ENCODE data around the gene GMNC.
A peak's percentile ranks its signal among the peaks of the same experiment; 100 is the strongest.

Gene GMNC, protein sequence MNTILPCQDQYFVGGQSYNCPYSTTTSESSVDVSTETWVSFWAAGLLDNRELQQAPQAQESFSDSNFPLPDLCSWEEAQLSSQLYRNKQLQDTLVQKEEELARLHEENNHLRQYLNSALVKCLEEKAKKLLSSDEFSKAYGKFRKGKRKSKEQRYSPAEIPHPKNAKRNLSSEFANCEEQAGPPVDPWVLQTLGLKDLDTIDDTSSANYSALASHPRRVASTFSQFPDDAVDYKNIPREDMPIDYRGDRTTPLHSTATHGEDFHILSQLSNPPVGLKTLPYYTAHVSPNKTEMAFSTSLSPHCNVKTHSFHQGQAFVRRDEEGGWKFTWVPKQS

DNA sequence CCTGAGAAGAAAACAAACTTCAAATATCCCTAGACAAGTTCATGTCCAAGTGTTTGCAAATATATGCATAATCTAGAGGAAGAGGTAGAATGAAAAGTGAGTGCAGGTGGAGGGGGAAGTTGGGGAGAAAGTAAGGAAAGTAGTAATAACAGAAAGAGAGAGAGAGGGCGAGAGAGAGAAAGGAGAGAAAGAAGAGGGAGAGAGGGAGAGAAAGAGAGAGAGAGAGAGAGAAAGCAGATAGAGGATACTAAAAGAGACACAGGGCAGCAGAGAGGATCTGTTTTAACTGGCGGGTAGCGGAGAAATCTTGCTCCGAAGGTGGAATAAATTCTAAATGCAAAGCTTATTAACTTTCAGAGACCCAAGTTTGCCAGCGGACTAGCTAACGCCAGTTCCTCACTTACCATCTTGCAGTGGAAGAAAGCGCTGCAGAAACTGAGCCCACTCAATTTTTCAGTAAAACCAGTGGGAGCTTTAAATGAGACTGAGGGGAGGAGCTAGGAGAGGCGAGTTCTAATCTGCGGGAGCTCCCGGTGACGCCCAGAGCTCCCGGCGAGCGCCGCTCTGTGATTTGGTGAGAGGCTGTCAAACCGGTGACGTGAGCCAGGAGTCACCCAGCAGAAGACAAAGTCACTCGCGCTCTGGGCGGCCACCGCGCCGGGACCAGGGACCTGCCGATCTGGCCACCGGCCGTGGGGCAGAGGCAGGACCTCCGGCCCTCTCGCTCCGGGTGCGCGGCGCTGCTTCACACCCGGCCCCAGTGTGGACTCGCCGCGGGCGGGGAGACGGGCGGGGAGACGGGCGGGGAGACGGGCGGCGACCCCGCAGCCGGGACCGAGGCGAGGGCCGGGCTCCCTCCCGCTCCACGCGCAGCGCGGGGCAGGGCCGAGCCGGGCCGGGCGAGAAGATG, at the start of gene GMNC:
Gene GMNC (minus strand): TSS at position 486 of the 910 bp plus-strand sequence. CDS start 79 bp downstream, at position 407.
- TF ChIP-seq, protein P1, sequence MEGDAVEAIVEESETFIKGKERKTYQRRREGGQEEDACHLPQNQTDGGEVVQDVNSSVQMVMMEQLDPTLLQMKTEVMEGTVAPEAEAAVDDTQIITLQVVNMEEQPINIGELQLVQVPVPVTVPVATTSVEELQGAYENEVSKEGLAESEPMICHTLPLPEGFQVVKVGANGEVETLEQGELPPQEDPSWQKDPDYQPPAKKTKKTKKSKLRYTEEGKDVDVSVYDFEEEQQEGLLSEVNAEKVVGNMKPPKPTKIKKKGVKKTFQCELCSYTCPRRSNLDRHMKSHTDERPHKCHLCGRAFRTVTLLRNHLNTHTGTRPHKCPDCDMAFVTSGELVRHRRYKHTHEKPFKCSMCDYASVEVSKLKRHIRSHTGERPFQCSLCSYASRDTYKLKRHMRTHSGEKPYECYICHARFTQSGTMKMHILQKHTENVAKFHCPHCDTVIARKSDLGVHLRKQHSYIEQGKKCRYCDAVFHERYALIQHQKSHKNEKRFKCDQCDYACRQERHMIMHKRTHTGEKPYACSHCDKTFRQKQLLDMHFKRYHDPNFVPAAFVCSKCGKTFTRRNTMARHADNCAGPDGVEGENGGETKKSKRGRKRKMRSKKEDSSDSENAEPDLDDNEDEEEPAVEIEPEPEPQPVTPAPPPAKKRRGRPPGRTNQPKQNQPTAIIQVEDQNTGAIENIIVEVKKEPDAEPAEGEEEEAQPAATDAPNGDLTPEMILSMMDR (IDR thresholded peaks at IDR 0.05; ENCODE audit: low read length, missing control alignments): no peak
- H3K4me3 ChIP-seq (replicated peaks; ENCODE audit: low read depth, low read length): peak within 1 kb of the TSS; percentile 62
- peak; percentile 70 for DNase-seq (ENCODE audit: low read depth)

DNA sequence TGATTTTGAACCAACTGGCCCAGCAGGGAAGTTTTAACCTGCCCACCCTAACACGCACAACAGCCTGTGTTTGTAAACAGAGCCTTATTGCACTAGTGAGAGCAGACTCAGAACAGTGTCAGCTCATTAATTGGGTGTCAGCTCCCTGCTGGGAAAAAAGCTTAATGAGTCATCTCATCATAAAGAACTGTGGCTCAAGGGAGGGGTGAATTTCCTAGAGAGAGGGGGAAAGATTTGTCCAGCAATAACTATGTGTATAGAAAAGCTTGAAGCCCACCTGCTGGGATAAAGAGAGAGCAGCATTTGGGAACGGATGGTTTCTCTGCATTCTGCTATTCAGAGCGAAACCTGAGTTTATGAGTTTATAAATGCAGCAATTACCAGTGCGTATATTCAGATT, 48.9 kb upstream of the GMNC start:
- TF ChIP-seq, protein P1 (IDR thresholded peaks at IDR 0.05; ENCODE audit: low read length, missing control alignments): no peak
- DNase-seq (ENCODE audit: low read depth): no peak
- no peak overlapping the region for H3K4me3 ChIP-seq (replicated peaks; ENCODE audit: low read depth, low read length)

DNA sequence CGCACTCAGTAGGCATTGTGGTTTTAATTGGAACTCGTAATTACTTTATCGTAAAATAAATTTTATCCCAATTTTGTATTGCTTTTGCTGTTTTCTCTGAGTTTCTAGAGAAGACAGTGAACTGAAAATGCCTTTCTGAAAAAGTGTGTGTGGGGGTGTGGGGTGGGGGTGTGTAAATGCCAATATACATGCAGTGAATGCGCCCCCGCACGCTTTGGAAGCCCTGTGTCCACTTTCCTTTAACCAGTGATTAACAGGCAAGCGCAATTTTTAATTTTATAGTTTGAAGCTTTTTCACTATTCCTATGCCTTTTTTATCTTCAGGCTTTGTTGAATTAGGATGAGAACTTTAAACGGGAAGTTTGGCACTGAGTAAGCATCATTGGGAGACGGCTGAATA, 47.4 kb upstream of the GMNC start:
- no peak overlapping the region for H3K4me3 ChIP-seq (replicated peaks; ENCODE audit: low read depth, low read length)
- TF ChIP-seq, protein P1 (IDR thresholded peaks at IDR 0.05; ENCODE audit: low read length, missing control alignments): no peak
- no peak for DNase-seq (ENCODE audit: low read depth)

DNA sequence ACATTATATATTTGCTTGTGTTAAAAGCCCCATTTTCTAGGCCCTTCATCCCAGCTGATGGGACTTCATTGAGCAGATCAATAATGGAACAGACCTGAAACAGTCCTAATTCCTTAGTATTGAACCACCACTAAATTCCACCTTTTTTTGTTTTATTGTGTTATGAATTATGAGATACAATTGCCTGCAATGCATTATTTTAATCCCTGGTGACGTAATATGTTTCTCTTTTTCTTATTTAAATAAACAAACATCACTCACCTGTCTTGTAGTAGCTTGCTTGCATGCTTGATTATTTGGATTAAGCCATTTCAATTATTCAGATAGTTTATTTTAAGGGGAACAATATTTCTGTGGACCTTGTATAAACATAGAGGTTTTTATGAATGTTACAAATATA, 40.7 kb upstream of the GMNC start:
- H3K4me3 ChIP-seq (replicated peaks; ENCODE audit: low read depth, low read length): no peak overlapping the region
- TF ChIP-seq, protein P1 (IDR thresholded peaks at IDR 0.05; ENCODE audit: low read length, missing control alignments): no peak
- no peak for DNase-seq (ENCODE audit: low read depth)

DNA sequence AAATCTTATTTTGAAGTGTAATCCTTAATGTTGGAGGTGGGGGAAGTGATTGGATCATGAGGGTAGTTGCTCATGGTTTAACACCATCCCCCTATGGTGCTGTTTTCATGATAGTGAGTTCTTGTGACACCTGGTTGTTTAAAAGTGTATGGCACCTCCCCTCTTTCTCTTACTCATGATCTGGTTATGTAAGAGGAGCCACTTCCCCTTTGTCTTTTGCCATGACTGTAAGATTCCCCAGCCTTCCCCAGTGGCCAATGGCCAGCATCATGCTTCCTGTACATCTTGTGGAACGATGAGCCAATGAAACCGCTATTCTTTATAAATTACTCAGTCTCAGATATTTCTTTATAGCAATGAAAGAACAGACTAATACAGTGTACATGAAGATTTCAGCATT, 39.8 kb upstream of the GMNC start:
- DNase-seq (ENCODE audit: low read depth): no peak
- no peak overlapping the region for H3K4me3 ChIP-seq (replicated peaks; ENCODE audit: low read depth, low read length)
- TF ChIP-seq, protein P1 (IDR thresholded peaks at IDR 0.05; ENCODE audit: low read length, missing control alignments): no peak

DNA sequence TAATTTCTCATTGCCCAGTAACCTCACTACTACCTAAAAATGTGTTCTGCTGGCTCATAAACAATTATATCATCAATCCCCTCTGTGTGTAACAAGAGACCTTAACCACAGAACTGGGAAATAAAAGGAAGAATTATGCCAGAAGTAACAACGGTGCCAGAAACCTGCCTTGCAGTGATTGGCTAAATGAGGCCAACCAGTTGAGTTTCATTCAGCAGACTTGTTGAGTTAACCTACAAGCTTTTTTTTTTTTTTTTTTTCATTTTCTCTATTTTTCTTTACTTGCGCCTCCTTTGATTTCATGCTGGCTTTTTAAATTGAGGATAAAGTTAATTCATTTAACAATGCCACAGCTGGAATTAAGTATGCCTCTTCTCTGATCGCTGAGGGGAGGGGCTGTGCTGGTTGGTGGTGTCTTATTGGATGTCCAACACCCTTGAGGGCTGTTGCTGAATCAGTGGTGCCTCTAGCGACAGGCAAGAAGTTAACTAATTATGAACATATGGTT, 30.0 kb upstream of the GMNC start:
- H3K4me3 ChIP-seq (replicated peaks; ENCODE audit: low read depth, low read length): no peak overlapping the region
- TF ChIP-seq, protein P1 (IDR thresholded peaks at IDR 0.05; ENCODE audit: low read length, missing control alignments): no peak
- DNase-seq (ENCODE audit: low read depth): no peak

Data from fibroblast of pulmonary artery (primary cell).